RPMI8226 (cell line): ENCODE results near the gene EML4.
"Not testable (repeated sequence)": the region's sequence is repeated elsewhere in the genome, so short reads cannot be mapped to it uniquely, and the experiment has no call there.

Experiments used
- DNase-seq: peaks from one replicate; pipeline ENCODE4 v3.0.0-alpha.2; 2015

Gene EML4, protein sequence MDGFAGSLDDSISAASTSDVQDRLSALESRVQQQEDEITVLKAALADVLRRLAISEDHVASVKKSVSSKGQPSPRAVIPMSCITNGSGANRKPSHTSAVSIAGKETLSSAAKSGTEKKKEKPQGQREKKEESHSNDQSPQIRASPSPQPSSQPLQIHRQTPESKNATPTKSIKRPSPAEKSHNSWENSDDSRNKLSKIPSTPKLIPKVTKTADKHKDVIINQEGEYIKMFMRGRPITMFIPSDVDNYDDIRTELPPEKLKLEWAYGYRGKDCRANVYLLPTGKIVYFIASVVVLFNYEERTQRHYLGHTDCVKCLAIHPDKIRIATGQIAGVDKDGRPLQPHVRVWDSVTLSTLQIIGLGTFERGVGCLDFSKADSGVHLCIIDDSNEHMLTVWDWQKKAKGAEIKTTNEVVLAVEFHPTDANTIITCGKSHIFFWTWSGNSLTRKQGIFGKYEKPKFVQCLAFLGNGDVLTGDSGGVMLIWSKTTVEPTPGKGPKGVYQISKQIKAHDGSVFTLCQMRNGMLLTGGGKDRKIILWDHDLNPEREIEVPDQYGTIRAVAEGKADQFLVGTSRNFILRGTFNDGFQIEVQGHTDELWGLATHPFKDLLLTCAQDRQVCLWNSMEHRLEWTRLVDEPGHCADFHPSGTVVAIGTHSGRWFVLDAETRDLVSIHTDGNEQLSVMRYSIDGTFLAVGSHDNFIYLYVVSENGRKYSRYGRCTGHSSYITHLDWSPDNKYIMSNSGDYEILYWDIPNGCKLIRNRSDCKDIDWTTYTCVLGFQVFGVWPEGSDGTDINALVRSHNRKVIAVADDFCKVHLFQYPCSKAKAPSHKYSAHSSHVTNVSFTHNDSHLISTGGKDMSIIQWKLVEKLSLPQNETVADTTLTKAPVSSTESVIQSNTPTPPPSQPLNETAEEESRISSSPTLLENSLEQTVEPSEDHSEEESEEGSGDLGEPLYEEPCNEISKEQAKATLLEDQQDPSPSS

DNA sequence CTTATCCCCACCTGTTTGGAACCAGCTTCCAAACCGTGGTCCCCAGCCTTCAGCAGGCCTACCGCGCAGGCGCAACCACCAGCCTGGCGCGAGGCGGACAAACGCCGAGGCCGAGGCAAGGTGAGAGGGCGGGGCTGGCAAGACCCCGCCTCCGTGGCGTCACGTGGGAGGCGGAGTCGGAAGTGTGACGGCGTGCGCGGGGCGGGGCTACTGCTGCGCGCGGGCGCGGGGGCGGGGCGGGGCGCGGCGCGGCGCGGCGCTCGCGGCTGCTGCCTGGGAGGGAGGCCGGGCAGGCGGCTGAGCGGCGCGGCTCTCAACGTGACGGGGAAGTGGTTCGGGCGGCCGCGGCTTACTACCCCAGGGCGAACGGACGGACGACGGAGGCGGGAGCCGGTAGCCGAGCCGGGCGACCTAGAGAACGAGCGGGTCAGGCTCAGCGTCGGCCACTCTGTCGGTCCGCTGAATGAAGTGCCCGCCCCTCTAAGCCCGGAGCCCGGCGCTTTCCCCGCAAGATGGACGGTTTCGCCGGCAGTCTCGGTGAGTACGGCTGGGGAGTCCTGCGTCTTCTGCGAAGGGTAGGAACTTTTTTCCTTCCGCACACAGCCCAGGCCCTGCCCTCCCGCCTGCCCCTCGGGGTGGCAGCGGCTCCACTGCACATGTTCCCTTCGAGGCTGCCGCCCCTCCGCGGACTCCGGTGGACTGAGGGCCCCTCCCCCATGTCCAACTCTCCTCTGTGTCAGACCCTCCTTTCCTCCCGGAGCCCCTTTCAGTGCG is at the start of gene EML4:
Gene EML4, plus strand, starts transcription at position 254 of the 774 bp plus-strand sequence. Its CDS starts 259 bp downstream, at position 513.
- peak; percentile 93 for DNase-seq

DNA sequence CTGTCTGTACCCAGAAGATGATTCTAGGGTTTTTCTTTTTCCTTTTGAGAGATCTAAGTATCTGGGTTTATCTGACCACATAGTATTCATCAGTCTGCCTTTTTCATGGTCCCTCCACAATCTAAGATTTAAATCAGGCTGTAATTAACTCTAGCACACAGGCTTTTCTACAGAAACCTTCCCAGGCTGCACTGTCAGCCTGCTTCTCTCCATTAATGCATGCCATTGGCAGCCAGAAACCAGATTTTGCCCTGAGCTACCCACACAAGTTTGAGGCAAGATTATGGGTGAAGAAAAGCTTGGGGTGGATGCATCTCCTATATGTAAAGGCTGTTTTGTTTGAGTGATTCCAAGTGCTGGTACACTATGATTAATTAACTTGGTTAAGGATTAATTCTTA is 45.7 kb upstream of the EML4 start:
- no peak for DNase-seq

DNA sequence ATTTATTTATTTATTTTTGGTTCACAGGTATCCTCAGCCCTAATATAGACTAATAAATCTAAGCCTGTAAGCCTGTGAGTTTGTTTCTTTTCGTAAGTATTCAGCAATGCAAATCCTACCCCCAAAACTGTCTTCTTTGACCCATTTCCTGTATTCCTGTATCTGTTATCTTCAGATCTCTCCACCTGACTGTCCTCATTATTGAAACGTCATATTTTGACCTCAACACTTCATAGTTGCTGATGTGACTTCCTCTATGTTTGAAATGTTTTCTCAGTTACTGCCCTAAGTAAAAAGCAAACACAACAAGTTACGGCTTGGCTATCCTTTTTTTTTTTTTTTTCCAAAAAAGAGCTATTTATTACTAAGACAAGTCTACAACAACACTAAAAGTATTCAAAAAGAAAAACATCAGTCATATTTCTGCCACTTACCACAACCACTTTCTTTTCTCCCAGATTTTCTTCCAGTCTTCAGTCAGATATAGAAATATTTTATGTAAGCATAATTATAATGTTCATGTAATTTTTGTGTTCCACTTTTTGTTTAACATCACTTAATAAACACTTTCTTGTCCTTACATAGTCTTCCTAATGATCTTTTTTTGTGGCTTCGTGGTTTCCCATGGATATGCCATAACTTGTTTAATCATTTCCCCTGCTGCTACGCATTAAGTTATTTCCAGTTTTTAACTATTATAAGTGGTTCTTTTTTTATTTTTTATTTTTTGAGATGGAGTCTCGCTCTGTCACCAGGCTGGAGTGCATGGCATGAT is 45.0 kb upstream of the EML4 start:
- no peak for DNase-seq

DNA sequence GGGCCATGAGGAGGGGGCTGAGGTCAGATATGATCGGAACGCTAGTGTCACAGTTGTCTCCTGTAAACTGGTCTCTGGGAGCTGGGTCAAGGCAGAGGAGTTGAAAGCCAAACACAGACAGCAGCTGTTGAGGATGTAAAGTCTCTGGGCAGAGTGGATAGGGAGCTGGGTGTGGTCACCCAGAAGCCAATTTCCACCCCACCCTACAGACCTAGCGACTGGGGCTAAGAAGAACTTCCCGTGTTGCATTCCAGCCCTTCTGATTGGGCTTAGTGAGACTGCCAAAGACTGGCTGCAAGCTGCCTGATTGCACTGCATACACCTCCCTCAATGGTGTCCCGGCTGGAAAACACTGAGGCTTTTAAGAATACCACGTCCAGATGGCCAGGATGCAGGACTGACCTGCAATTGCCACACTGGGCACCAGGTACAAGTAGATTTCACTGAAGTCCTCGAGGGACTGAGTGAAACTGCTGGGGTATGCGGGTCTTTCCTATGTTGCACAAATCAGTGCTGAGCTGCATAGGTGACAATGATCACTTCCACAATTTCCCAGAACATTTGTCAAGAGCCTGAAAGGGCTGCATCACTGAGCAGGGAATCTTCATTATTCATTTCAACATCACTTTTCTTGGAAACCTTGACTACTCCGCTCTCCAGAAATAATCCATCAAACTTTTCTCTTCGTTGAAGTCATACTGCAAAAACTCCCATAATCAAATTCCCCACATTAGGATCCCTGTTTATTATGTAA is 43.1 kb upstream of the EML4 start:
- DNase-seq, result no peak

DNA sequence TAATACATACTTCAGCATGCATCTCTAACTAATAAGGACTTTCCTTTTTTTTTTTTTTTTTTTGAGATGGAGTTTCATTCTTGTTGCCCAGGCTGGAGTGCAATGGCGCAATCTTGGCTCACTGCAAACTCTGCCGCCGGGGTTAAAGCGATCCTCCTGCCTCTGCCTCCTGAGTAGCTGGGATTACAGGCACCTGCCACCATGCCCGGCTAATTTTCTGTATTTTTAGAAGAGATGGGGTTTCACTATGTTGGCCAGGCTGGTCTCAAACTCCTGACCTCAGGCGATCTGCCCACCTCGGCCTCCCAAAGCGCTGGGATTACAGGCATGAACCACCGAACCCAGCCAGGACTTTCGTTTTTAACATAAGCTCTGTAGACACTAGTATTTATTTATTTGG is 42.3 kb upstream of the EML4 start:
- not testable (repeated sequence) for DNase-seq

DNA sequence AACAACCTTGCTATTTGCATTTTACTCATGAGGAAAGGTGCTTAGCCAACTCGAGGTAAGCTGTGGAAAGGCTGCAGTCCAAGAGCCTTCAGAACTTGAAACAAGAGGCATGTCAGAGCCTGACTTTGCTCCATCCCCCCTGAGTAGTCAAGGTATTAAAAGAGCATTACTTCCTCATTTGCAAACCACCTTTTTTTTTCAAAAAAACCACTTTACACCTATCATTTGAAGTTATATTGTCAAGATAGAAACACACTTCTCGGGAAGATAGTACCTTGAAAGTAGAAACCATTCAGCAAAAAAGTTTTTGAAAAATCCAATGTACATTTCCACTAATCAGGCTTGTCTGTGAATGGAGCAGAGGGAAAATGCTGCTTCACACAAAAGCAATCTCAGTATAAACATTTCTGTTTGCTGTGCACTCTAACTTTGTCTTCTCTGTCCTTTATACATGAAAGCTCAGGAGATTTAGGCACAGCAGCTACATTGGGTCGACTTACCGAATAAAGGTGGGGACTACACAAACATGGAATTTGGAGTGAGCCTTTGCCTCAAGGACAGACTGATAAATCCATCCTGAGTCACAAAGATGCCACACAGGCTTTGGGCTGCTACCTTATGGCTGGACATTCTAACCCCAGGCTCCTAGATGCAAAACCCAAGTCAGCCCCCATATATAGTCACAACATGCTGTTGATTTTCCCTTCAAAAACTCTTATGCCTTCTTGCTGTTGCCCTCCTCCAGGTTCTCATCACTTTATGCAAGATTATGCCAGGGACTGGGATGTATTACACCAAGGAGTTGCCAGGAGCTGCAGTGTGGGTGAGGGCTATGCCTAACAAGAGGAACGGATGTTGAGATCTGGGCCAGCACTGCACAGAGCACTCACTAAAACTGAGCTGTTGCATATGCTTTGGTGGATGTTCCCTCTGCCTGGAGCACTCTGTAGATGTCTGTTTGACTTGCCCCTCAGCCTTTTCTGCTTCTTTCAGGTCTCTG is 41.4 kb upstream of the EML4 start:
- DNase-seq, result peak; percentile 78

DNA sequence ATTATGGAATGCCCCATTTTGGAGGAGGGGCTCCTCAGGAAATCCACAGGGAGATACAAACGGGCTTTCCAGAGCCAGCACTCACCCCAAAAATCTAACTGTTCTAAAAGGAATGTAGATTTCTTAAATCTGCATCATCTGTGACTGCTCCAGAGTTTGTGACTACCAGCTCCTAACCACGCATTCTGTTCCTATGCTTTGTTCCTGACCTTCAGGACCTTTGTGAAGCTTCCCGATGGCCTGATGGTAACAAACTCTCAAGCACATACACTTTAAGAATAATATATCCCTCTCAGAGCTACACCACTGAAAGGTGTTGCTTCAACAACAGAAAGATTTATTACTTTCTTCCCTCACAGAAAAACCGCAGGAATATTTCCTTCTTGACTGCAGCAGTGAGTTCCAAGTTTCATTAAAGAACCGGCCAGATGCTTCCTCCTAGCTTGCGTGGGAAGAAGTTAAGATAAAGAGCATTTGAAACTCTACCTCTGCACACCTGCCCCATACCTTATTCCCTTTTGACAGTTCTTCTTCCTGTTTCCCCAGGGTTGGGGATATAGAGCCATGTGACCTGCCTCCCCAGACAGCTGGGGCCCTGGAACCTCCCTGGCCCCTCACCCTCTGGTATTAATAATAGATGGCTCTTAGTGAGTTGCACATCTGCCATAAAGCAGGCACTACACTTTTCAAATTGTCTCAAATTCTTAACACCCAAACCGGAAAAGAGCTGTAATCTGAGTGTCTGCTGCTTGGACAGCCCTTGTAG is 40.2 kb upstream of the EML4 start:
- DNase-seq, result peak; percentile 83

DNA sequence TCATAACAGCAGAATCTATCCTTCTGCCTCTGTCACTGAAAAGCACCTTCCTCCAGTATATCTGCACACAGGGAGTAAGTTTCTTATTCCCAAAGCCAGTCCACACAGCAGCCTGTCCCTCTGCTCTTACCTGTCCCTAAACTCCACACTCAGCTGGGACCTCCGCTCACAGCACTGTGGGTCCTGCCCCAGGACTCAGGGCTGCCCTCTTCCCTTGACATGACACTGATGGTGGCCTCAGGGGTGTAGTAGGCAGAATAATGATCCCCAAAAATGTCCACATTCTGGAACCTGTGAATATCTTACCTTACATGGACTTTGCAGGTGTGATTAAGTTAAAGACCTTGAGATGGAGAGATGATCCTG is 39.7 kb upstream of the EML4 start:
- DNase-seq, result no peak

DNA sequence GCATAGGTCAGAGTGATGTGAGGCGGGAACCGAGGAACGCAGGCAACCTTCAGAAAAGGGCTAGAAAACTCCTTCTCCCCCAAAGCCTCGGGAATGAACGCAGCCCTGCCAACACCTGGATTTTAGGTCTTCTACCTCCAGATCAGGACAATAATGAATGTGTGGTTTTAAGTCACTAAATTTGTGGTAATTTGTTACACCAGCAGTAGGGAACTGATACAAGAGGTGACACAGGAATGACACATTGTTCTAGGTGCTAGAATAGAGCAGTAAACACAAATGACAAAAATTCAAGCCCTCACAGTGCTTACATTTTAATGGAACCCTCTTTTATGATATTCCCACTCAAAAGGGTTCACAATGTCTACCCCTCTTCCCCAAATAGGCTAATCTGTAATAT is 39.2 kb upstream of the EML4 start:
- no peak for DNase-seq

DNA sequence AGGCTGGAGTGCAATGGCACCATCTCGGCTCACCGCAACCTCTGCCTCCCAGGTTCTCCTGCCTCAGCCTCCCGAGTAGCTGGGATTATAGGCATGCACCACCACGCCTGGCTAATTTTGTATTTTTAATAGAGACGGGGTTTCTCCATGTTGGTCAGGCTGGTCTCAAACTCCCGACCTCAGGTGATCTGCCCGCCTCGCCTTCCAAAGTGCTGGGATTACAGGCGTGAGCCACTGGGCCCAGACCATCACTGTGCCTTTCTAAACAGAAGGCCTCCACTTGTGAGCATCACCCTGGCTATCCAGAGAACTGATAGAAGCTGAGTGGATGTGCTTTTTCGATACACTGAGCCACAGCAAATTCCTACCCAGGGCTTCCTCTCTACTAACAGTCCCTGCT is 38.3 kb upstream of the EML4 start:
- not testable (repeated sequence) for DNase-seq

DNA sequence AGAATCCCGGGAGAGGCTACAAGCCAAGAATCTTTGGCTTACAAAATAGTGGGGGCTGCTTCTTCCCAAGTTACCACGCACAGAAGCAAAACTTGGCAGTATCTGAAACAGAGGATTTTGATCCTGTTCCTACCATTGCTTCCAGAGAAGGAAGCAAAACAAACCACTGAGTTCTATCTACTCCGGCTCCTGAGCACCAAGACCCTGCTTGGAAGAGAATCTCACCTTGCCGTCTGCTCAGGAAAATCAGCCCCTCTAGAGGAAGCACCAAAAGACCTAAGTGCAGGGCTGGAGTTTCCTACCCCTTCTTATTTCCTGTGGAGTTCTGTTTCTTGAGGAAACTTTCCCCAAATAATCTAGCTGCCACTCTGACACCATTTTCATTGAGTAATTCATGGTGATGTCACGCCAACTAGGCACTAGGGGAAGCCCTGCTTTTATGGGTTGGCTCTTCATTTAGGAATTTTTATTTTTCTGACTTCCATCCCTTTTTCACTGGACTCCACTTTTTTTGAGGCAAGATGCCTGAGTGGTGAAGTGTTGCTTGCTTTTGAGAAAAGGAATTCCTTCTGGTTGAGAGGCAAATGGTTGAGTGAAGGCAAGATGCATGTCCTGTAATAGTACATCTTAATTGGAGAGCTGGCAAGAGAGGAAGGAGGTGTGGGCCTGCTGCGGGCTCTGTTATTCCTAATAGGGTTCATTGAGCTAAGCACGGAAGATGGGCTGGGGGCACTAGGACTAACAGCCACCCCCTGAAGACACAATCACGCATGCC is 36.8 kb upstream of the EML4 start:
- DNase-seq, result no peak

DNA sequence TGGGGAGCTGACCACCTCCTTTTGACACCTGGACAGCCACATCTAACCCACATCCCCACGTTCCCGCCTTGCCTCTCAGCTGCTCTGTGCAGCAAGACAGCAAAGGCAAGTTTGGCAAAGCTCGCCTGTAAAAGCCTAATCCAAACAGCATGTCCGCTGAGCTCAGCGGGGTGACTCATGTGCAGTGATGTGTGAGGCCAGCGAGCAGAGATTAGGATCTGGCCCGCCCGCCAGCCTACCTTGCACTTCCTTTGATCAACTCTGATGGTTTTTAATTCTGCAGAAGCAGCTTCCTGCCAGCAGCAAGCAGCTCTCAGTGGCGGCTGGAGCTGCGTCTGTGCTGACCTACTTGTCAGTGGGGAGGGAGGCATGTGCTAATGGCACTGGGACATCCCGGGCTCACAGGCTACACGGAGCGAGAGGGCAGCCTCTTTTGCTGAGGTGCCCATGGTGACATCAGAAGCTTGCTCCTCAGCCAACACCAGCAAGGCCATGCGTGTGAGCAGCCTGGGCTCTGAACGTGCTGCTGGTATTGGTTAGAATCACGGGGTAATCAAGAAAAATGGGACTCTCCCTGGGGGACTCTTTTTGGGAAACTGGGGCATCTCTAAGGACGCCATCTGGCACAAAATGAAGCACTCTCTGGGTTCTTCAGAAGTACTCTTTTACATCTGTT is 36.0 kb upstream of the EML4 start:
- DNase-seq, result peak; percentile 72

DNA sequence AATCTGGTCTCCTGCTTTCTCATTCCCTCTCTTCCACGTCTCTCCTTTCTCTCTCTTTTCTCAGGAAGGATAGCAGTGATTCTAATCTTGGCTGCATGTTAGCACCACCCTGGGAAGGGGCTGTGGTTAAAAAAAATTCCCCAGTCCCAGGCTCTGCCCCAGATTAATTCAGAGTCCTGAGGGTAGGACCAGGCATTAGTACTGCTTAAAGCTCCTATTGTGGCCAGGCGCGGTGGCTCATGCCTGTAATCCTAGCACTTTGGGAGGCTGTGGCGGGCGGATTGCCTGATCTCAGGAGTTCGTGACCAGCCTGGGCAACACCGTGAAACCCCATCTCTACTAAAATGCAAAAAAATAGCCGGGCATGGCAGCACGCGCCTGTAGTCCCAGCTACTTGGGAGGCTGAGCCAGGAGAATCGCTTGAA is 35.4 kb upstream of the EML4 start:
- no peak for DNase-seq

DNA sequence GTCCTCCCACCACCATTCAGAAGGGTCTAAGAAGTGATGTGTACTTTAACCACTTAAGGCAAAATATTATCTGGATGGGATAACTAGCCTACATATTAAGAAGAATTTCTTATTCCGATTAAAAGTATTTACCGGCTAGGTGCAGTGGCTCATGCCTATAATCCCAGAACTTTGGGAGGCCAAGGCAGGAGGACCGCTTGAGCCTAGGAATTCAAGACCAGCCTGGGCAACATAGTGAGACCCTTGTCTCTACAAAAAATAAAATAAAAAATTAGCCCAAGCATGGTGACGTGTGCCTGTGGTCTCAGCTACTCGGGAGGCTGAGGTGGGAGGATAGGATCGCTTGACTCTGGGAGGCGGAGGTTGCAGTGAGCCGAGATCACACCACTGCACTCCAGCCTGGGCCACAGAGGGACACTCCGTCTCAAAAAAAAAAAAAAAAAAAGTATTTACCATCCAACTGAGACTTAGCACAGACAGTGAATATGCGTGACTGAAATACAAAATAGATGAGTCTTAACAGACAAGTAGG is 34.7 kb upstream of the EML4 start:
- DNase-seq, result not testable (repeated sequence)

DNA sequence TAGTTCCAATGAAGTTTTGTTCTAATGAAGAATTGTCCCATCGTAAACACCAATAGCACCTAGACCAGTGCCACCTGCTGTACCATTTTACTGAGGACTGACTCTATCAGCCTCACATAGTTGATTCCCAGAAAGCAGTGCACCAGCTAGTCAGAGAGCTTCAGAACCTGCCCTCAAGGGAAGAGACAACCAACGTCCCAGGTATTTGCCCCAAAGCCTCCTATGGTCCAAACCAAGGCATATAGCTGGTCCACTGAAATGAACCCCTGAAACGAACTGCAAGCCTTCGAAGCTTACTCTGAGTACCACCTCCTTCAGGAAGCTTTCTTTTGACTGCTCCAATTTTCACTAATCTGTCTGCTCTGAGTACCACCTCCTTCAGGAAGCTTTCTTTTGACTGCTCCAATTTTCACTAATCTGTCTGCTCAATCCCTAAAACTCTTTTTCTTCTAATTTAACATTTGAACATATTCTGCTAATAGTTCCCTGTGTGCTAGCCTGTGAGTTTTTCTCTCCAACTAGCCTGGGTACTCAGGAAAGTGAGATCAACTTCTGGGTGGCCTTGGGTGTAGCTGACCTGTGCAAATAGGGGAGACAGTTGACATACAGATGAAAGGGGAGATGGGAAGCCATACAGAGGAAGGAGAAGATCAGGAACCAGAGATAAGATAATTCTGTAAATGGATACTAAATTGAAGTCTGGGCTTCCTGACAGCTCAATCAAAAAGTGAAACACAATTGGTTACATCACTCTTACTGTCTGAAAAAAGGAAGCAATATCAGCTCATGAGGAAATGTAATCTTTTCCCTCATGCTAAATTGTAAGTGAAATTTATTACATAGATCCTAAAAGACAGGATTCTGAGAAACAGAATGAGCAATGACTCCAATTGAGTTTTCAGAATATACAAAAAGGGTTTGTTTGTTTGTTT is 33.5 kb upstream of the EML4 start:
- no peak for DNase-seq

DNA sequence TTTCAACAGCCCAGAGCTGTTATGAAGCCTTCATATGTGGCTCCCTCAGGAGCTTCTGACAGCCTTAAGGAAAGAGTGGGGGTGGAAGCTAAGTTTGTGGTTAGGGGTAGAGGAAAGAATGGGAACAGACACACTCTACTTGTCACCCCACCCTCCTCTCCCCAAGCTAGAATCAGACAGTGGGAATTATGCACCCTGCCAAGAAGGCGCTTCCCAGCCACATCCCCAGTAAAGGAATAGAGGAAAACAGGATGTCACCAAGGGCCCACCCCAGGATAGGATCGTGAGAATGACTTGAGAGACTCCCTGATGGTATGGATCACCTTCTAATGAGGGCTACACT is 32.4 kb upstream of the EML4 start:
- DNase-seq, result no peak
